Measurements from ENCODE around the gene KIF26A.

DNA sequence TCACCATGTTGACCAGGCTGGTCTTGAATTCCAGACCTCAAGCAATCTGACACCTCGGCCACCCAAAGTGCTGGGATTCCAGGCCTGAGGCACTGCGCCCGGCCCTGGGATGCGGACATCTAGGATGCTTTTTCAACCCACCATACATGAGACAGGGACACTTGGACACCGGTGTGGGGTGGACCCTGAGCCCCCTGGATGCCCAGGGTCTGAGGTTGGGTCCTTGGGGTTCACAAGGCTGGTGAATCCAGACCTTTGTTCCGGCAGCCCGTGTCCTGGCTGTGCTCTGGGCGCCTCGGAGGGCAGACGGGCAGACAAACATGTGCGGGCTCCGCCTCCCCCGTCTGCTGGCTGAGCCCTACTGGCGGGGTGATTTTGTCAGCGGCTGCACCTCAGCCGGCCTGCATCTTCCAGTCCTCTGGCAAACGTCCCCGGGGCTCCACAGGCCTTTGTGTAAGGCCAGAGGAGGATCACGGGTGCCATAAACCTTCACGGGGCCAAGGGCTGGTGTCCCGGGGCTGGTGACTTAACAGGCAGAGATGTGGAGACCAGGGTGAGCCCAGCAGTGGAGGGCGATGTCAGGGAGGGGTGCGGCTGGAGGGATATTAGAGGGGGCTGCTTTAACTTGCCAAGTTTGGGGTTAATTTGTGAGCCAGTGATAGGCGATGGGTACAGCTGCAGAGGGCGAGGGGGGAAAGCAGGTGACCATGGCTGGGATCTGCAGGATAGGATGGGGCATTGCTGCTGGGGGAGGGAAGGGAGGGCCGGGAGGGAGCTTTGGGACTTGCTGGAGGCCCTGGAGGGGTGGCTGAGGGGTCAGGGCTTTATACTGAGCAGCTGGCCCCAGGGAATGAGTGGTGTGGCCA is 47.1 kb upstream of the KIF26A start:
- TF ChIP-seq, protein P1, sequence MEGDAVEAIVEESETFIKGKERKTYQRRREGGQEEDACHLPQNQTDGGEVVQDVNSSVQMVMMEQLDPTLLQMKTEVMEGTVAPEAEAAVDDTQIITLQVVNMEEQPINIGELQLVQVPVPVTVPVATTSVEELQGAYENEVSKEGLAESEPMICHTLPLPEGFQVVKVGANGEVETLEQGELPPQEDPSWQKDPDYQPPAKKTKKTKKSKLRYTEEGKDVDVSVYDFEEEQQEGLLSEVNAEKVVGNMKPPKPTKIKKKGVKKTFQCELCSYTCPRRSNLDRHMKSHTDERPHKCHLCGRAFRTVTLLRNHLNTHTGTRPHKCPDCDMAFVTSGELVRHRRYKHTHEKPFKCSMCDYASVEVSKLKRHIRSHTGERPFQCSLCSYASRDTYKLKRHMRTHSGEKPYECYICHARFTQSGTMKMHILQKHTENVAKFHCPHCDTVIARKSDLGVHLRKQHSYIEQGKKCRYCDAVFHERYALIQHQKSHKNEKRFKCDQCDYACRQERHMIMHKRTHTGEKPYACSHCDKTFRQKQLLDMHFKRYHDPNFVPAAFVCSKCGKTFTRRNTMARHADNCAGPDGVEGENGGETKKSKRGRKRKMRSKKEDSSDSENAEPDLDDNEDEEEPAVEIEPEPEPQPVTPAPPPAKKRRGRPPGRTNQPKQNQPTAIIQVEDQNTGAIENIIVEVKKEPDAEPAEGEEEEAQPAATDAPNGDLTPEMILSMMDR (IDR thresholded peaks at IDR 0.05), result no peak
- no peak for TF ChIP-seq EZH2 (IDR thresholded peaks at IDR 0.05; ENCODE audit: borderline replicate concordance, insufficient read depth, low read depth, low read length, poor library complexity, severe bottlenecking)
